GOT3 (cell line): Measurements from ENCODE around the gene VOPP1.
"Not testable (repeated sequence)": the region's sequence is repeated elsewhere in the genome, so short reads cannot be mapped to it uniquely, and the experiment has no call there.

Experiments used
- DNase-seq: peaks from one replicate; lab custom pipeline; 2025; ENCODE audit warnings: mixed read lengths; lab: John Stamatoyannopoulos, UW

VOPP1 gene, protein sequence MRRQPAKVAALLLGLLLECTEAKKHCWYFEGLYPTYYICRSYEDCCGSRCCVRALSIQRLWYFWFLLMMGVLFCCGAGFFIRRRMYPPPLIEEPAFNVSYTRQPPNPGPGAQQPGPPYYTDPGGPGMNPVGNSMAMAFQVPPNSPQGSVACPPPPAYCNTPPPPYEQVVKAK

DNA sequence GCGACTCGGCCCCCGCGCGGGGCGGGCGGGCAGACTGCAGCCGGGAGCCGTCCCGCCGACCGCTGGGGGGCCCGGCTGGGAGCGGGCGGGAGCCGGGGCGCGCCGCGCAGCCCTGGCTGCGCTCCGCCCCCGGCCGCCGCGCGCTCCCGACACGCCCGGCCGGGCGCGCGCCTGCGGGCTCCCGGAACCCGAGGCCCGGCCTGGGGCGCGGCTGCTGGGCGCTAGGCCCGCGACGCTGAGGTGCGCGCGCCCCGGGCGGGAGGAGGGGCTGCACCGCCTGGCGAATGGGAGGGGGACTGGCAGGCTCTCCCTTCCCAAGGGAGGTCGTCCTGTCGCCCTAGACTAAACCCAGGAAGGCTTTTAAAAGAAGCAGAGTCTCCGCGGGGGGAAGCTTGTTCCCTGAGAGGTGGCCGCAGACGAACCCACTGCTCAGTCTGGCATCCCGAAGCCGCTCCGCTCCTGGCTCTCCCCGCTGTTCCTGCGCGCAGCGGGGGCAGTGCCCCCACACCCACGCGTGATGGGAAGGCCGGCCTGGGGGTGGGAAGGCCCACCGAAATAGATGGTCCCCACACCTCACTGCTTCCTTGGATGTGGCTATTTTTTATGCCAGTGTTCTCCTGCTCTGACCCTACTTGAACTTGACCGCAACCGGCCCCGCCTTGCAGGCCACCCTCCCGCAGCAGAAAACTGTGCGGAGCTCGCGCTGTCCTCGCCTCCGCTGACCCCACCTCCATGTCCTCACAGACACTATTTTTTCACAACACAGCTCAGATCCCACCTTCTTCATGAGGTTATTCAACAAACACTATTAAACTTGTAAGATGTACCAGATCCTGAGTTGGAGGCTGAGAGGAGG, at the start of gene VOPP1:
Gene VOPP1, minus strand, starts transcription at position 125 of the 856 bp plus-strand sequence. CDS start 178 bp downstream, outside the sequence.
- DNase-seq = peak; percentile 29

DNA sequence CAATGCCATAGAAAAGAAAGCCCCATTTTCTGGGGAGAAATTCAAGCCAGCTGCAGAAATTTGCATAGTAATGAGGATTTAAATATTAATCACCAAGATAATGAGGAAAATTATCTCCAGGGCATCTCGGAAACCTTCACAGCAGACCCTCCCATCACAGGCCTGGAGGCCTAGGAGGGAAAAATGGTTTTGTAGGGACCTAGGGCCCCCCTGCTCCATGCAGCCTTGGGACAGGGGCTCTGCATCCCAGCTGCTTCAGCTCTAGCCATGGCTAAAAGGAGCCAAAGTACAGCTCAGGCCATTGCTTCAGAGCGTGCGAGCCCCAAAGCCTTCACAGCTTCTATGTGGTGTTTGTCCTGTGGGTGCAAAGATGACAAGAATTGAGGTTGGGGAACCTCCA, 46.6 kb upstream of the VOPP1 start:
- no peak for DNase-seq

DNA sequence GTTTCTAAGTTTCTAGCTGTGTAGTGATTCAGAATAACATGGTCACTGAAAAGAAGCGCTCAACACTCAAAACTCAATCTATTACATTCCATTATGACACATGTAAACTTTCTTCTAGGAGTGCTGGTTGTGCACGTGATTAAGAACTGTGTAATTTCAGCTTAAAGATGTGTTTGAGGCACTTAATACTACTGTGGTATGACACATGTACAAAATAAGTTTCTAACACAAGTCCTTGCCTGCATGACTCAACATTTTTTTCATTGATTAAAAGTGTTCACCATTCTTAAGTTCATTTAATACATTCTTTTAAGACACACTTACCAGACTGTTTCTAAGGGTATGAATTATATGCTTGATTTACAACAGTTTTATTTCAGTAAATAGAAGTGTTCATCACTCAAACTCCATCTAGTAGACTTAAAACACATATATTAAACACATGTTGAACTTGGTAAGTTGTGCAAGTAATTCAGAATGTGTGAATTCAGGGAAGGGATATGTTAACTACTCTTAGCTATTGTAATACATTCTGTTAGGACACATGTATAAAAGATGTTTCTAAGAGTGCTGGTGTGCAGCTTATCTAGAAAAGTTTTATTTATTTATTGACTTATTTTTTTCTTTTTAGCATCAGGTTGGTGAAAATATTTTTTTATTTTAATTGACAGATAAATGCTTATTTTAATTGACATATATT, 42.2 kb upstream of the VOPP1 start:
- DNase-seq = not testable (repeated sequence)

DNA sequence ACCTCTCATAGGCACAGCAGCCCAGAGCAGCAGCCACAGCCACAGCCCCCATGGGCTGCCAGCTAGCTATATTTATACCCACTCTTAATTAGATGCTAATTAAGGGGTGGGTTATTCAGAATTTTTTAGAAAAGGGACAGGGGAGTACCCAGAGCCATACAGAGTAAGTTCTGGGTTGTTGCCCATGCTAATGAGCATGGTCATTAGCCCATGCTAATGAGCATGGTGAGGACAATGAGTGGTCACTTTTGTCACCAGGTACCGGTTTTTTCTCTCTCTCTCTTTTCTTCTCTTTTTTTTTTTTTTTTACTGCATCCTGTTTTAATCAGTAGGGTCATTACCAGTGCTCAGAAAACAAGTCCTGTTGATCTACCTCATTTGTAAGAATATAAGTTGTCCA, 37.4 kb upstream of the VOPP1 start:
- DNase-seq = not testable (repeated sequence)

DNA sequence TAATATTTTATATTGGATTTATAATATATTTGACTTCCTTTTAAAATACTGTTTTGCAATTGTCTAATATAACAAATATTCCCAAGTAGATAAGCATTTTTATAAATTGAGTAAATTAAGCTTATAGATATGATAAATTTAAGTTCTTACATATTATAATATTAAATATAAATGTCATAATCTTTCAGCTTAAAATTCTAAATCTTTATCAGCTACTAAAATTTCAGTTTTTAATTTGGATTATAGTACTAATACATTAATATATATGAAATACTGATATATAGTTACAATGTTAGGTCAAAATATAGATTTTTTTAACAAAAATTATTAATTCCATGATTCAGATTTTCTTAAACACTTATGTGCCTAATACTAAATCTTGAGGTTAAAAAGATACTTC, 33.4 kb upstream of the VOPP1 start:
- DNase-seq = not testable (repeated sequence)

DNA sequence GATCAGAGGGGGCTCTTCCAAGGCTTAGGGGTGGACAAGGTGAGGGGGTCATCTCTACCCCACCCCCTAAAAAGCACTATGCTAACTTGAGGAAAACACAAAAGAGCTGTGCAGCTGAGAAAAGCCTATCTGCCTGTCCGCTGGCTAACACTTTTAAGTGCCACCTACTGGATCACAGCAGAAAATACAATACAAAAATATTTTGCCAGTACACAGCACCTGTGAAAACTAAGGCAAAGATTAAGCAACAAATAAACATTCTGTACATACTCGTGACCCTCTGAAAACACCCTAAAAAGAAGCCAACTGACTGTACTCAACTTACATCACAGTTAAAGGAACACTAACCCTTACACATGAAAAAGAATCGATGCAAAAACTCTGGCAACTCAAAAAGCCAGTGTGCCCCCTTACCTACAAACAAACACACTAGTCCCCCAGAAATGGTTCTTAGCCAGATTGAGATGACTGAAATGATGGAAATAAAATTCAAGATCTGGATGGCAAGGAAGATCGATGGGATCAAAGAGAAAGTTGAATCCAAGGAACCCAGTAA, 25.7 kb upstream of the VOPP1 start:
- DNase-seq = not testable (repeated sequence)

DNA sequence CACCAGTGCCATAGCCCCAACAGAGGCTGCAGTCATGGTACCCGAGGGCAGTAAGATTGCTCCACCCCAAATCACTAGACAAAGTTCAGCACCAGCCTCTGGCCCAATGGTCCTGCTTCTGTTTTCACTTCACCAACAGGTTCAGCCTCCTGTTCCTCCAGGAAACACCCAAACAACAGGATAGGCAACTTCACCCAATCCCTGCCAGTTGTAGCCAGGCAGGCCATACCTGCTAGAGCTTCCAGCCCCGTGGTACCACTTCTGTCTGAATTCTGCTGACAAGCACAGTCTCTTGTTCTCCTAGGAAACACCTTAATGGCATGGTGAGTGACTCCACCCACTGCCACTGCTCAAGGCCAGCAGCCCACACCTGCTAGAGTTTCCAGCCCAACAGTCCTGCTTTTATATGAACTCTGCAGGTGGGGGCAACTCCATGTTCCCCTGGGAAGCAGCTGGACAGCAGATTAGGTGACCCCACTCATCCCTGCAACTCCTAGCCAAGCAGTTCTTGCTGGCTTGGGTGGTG, 25.0 kb upstream of the VOPP1 start:
- not testable (repeated sequence) for DNase-seq

DNA sequence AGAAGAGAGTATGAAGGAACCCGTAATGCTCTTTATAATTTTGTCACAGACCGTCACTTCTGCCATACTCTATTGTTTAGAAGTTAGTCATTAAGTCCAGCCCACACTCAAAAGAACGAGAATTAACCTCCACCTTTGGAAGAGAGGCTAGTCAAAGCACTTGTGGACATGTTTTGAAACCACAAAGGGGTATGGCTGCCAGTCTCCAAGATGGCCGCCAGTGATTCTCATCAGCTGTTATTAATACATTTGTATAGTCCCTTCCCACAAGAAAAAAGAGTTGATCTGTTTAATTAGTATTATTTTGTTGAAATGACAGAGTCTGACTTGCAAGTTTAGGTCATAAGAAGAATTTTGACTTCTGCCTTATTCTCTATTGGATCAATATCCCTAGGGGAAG, 23.2 kb upstream of the VOPP1 start:
- no peak for DNase-seq

DNA sequence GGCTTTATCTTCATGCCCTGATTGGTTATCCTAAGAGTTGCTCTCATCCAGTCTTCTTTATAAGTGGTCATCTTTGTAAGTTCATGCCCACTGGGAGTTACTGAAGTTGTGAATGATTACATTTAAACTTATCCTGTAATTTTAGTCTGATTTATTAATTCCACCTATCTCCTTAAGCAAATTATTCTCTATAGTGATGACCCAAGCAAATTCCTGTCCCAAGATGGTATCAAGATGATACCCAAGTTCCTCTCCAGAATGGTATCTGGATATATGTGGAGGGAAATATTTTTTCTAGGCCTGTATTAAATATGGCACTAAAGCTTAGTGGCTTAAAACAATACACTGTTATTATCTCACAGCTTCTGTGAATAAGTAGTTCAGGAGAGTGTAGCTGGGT, 22.6 kb upstream of the VOPP1 start:
- DNase-seq = no peak

DNA sequence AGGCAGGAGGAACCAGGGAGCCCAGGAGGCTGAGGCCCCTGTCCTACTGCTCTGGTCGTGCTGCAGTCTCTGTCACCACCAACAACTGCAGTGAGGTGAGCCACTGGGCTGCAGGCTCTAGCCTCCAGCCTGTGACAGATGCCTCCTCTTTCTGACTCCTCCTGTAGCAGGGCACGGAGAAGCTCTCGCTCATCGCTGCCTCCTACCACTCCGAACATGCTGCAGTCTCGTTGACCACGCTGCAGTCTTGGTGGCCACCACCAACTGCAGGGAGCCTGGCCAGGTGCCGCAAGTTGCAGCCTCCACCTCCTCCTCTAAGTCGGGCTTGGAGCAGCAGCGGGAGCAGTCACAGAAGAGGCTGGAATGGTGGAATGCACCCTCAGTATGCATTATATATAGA, 22.1 kb upstream of the VOPP1 start:
- no peak for DNase-seq

DNA sequence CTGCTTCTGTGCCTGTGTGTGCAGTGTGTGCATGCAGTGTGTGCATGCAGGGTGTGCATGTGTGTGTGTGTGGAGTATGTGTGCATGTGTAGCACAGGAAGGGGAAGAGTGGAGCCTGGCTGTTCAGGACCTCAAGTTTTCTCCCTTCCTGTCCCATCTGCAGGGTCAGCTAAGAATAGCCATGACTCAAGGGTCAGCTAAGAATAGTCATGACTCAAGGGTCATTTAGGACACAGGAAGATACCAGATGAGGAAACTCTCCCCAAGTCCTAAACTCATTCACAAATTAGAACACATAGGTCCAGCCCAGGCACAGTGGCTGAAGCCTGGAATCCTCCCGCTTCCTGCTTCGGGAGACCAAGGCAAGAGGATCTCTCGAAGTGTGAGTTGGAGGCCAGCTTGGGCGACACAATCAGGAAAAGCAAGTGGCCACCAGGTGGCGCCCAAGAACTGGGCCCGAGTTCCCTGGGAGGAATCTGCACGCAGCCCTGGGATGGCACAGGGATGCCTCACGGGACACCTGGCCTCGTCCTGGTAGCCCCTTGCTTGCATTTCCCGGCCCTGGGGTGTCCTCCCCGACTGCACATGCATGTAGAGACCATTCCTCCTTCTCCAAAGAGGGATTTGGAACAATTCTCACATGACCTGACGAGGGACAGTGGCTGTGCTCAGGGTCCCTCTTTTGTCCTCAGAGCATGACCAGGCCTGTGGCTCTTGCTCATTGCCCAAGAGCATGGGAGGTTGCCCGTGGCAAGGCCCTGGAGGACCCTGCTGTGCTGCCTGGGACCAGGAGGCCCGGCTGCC, 21.4 kb upstream of the VOPP1 start:
- DNase-seq = peak; percentile 46

DNA sequence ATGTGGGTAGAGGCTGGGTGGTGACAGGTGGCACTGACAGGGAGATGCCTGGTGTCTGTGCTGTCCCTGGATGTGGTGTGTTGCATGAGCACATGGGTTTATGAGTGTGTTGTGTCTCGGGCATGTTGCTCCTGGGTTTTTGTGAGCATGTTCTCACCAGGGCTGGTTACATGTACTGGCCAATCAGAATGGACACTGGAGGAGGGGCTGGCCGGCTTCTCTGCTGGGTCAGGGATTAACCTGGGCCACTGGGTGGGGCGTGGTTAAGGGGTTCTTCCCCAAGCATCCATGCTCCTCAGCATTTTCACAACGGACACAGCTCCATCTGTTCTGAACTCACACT, 20.8 kb upstream of the VOPP1 start:
- DNase-seq = no peak

DNA sequence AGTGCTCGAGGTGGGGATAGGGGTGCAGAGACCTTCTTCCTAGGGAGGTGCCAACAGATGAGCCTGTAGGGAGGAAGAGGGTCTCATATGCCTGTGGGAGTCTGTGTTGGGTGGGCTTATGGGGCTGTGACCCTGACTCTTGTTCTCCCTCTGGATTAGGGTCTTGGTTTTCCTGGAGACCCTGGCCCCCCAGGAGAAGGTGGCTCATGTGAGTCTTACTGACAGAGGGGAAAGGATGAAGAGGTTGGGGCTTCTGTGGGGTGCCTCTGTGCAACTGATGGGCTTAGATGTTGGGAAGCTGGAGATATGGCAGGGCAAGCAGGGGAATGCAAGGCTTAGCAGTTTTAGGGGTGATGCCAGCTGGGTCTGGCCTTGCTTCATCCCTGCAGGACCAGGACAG, 20.2 kb upstream of the VOPP1 start:
- no peak for DNase-seq

DNA sequence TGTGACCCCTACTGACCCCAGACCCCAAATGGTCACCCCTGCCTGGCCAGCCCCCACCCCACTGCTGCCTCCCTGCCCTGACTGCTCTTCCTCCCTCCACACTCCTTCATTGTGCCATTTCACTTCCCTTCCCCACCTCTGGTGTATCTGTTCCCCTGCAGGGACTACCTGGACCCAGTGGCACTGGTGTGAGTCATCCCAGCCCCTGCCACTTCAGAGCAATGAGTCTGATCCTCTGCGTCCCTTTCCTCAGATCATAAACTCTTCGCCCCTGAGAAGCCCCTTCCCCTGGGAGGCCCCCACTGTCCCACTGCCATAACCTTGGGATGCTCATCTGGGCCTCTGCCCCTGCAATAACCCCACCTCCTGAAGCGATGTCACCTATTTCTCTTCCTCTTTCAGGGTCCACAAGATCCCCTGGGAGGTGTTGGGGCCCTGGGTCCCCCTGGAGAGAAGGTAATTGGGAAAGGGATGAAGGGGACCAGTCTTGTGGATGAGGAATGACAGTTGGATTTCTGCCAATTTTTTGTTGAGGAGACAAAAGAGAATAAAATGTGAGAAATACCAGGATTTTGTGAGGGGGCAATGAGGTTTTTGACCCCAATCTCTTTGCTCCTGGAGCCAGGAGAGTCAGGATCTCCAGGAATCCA, 19.1 kb upstream of the VOPP1 start:
- no peak for DNase-seq

DNA sequence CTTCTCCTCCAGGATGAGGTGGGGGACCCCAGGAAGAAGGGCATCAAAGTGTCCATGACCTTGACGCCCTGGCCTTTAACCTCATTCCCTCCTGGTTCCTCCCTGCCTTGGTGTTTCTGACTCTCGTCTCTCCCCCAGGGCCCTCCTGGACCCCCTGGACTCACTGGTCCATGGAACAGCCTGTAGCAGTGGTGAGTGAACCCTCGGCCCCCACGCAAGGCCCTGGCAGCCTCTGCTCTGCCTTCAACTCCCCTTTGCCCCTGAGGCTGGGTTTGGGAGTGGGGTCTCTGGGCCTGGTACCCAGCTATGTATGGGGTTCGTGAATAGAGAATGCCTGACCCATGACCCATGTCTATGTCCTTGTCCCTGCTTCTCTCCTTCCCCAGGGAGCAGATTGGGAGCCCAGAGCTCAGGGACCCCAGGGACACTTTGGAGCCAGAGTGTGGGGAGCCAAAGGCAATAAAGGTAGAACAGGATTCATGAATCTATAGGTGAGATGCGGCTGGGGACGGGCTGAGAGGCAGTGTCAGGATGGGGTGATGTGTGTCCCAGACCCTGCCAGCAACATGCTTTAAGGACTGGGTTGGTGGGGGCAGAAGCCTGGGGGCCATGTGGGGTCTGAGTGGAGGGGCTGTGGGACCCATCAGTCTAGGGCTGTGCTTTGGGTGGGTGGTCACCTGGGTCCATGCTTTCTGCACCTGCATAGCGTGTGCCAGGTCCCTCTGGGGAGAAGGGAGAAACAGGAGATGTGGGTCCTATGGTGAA, 18.4 kb upstream of the VOPP1 start:
- no peak for DNase-seq

DNA sequence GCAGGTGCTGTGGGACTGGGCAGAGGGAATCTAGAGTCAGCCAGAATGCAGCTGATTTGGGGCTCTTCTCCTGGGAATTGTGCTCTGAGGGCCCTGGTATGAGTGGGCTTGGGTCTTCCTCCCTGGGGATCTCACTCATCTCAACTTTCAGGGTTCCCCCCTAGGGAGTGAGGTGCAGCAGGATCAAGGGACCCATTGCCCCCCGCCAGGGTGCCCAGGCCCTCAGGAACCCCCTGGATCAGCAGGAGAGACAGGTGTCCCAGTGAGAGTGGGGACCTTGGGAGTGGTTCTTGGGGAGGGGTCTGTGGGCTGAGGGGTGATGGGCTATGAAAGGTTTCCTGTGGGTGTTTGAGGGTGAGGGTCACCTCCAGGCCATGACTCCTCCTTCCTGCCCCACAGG, 17.6 kb upstream of the VOPP1 start:
- no peak for DNase-seq

DNA sequence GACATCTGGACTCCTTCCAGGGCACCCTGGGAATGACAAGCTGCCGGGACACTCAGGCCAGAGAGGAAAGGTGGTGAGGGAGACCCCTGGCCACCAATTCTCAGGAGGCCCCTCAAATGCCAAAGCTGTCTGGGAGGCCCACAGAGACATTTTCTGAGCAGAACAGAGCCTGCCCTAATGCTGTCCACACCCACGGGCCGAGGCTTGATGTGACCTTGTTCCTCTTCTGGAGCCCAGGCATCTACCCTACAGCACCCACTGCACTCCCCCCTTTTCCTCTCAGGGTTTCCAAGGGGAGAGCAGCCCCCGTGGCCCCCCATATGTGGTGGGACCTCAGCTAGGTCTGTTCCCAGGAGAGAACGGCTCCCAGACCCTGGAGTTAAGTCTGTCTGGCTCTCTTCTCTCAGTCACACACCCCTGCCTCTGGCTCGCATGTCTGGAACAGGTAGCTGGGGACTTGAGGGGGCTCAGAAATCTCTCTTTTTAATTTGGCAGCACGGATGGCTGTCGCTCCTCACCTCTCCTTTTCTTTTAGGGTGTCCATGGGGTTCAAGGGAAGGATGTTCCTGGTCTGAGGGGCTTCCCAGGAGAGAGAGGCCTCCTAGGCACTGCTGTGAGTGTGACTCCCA, 16.8 kb upstream of the VOPP1 start:
- DNase-seq = no peak

DNA sequence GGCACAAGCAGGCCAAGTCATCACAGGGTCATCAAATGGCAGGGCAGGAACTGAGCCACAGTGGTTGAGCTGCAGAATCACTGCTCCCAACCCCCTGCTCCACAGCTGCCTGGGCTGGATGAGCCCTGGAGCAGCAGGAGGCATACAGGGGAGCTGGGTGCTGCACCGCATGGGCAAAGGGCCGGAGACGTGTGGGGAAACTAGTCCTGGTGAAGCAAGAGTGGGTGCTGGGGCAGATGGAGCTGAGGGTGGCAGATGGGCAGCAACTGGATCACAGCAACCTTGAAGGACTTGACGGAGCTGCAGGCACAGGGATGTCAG, 16.0 kb upstream of the VOPP1 start:
- DNase-seq = no peak

DNA sequence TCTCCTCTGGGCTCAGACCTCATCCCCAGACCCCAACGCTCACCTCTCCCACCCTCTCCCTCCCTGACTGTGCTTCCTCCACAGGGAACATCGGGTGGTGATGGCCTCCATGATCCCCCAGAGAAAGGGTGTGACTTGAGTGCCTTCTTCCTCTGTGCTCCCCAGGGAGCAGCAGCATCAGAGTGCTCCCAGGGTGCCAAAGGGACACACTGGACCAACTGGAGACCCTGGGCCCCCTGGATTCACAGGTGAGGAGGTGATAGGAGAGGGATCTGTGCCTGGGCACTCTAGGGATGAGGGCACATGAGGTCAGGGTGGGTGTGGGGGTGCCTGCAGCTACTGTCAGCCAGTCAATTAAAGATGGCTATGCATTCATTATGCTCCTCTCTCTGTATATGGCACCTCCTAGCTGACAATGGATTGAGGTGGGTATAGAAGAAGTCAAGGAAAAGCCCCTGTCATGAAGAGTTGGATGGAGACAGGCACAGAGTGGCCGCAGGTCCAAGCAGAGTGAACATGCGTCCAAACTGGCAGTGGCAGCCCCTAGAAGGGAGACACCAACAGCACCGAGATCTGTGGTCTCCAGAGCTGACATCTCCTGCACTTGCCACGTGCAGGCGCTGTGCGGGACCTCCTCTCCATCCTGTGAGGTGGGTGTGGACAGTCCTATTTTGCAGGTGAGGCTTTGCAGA, 15.5 kb upstream of the VOPP1 start:
- DNase-seq = no peak
